Stimulated activated CD8-positive, alpha-beta memory T cell treated with anti-CD3 and anti-CD28 coated beads, Interleukin-15, amount 100 ng/mL, for 24 hours (primary cell): ENCODE measurements around the gene CUX1.
"Not testable (repeated sequence)": the region's sequence is repeated elsewhere in the genome, so short reads cannot be mapped to it uniquely, and the experiment has no call there.

ENCODE experiments used
- DNase-seq: peaks from one replicate; pipeline ENCODE4 v3.0.0-alpha.2; 2020; ENCODE audit warnings: low read depth

CUX1 gene

DNA sequence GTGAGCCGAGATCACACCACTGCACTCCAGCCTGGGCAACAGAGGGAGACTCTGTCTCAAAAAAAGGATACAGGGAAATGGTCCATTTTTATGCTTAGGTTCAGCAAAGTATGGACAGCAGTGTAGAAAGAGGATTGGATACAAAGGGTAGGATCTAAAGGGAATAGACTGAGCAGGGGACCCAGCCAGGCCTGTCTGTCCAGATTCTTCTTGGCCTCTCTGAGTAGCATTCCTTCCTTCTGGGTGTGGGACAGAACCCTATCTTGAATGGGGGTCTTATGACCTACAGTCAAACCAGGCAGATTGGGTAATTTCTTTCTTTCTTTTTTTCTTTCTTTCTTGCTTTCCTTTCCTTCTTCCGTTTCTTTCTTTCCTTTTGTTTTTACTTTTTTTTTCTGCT lies 494.9 kb downstream of the CUX1 start:
- DNase-seq: no peak

DNA sequence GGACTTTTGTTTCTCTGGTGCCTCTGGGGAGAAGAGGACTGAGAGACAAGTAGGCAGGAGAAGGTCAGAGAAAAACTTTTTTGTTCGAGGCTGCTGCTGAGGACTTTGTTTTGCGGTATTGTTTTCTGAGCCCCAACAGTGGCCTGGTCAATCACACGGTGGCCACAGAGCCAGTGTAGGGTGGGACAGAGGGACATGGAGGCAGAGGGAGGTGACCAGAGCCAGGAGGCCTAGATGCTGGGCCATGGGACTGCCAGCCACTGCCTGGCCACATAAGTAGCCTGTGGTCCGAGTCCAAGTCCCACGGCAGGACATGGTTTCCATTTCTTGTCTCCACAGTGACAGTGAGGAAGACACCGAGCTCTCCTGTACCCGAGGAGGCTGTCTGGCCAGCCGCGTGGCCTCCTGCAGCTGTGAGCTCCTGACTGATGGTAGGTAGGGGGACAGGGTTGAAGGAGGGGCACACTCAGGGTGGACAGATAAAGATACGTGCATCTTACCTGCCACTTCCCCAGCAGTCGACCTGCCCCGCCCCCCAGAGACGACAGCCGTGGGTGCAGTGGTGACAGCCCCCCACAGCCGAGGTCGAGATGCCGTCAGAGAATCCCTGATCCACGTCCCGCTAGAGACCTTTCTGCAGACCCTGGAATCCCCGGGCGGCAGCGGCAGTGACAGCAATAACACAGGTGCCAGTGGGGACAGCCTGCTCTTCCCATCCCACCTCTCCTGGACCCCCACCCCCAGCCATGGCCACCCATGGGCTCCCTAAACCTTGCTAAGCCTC lies 496.8 kb downstream of the CUX1 start:
- no peak for DNase-seq

DNA sequence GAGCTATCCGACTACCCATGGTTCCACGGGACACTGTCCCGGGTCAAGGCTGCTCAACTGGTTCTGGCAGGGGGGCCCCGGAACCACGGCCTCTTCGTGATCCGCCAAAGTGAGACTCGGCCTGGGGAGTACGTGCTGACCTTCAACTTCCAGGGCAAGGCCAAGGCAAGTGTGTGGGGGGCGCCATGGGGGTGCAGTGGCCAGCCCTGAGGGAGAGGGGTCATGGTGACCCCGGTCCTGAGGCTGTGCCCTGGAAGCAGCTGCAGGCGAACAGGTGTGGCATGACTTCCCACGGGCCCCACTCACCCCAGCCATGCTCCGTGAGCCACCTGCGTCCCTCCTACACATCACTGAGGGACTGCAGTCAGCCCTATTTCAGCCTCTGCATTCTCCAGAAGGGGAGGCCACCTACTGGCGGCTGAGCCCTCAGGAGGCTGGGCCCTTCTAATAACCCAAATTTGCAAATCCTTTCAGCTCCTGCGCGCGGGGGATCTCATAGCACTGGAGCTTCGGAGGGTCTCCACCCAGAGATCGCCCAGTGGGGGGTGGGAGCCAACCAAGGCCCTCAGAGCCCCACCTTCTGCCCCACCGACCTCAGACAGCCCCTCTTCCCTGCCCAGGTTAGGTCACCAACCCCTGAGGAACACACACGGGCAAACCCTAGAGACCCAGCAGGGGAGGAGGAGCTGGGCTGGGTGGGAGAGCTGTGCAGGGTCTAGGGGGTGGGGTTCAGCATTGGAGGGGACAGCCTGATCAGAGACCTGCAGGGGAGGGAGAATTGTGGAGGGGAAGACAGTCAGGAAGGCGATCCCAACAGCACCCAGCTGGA lies 500.0 kb downstream of the CUX1 start:
- no peak for DNase-seq

DNA sequence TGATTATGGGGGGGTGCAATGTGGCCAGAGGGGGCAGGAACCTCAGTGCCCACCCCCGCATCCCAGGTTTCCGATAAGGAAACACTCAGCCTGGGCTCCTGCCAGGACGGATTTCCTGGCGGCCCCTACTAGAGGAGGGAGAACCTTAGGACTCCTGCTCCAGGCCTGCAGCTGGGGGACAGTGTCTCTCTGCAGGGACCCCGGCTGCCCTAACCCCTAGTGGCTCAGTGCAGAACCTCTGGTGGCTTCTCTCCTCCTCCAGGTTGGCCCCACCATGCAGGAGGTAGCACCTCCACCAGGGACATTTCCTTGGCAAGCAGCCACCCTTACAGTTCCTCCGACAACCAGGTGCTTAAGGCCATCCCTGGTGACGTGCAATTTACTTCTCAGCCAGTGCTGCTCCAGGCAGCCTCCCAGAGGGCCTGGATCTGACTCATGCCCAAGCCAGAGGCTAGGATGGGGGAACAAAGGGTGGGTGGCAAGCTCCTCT lies 501.1 kb downstream of the CUX1 start:
- no peak for DNase-seq

DNA sequence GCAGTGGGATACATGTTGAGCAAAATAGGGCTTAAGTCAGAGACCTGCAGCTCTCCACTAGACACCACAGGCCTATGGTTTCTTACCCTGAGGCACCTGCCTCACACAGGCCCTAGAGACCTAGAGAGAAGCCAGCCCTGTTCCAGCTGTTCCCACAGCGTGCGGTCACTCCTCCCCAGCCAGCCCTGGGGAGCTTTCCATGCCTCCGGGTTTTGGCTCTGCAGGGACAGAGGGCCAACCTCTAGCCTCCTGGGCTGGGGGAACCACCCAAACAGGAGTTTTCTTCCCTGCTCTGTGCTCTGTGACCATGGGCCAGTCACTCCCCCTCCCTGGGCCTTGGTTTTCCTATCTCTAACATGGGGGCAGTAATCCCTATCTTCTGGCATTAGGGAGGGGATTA lies 502.2 kb downstream of the CUX1 start:
- DNase-seq: no peak

DNA sequence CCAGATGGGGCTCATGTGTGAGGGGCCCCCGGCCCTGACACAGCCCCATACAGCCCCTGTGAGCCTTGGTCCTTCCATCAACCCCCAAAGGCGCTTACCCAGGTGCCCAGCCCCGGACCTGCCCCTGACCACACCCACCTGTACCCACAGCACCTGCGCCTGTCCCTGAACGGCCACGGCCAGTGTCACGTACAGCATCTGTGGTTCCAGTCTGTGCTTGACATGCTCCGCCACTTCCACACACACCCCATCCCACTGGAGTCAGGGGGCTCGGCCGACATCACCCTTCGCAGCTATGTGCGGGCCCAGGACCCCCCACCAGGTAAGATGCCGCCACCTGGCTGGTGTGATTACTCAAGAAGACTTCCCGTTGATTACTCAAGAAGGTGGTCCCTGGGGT lies 502.8 kb downstream of the CUX1 start:
- DNase-seq: no peak

DNA sequence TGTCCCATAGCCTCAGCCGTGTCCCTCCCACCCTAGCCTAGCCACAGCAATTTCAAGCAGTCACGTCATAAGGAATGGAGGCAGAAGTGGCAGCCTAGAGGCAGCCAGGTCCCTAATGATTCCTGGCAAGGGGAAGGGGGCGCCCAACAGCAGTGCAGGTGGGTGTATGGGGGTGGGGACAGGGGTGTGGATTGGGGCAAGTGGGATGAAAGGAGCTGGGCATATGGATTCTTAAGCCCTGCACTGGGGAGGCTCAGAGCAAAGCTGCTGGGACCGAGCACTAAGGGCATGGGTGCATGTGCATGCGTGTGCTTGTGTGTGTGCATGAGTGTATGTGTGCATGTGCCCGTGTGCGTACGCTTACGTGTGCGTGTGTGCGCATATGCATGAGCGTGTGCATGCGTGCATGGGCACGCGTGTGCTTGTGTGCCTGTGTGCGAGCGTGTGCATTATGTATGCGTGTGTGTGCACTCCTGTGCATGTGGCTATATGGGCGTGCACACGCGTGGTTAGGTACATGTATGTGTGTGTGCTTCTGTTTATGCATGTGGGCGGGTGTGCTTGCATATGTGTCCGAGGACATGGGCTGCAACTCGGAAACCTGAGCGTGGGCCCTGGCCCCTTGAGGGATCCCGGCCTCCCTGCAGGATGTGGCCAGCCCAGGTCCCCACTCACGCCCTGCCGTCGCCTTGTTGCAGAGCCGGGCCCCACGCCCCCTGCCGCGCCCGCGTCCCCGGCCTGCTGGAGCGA lies 503.4 kb downstream of the CUX1 start:
- DNase-seq: no peak

DNA sequence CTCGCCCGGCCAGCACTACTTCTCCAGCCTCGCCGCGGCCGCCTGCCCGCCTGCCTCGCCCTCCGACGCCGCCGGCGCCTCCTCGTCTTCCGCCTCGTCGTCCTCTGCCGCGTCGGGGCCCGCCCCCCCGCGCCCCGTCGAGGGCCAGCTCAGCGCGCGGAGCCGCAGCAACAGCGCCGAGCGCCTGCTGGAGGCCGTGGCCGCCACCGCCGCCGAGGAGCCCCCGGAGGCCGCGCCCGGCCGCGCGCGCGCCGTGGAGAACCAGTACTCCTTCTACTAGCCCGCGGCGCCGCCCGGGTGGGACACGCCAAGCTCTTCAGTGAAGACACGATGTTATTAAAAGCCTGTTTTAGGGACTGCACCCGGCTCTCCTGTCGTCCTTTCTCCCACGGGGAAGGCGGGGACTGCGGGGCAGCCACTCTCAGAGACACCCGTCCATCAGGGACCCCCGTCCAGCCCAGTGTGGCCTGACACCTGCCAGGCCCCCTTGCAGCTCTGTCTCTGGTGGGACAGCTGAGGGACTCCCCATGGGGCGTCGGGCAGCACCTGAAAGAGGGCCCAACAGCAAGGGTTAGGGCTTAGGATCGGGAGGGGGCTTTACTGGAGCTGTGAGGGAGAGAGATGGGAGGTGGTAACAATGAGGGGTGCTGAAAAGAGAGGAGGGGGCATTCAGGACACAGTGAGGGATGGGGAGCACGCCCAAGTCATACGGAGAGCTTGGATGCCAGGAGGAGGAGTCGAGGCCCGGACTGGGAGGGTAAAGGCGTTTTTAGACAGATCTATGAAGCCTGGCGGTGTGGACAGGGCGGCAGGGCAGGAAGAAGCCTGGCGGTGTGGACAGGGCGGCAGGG lies 504.1 kb downstream of the CUX1 start:
- DNase-seq: no peak

DNA sequence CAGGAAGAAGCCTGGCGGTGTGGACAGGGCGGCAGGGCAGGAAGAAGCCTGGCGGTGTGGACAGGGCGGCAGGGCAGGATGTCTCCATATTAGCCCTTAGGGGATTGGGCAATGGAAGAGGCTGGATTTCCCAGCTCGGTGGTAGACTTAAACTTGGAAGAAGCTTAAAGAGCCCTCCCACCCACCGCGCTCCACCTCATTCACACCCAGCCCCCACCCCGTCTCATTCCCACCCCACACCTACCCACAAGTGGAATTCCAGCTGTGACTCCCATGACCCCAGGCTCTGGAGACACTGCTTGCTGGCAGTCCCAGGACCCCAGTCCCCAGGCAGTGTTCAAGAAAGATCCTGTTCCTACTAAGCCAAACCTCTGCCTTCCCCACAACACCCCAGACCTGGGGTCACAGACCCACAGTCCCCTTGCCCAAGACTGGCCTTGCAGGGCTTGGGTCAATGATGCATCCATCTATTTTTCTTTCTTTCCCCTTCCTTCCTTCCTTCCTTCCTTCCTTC lies 504.8 kb downstream of the CUX1 start:
- no peak for DNase-seq

DNA sequence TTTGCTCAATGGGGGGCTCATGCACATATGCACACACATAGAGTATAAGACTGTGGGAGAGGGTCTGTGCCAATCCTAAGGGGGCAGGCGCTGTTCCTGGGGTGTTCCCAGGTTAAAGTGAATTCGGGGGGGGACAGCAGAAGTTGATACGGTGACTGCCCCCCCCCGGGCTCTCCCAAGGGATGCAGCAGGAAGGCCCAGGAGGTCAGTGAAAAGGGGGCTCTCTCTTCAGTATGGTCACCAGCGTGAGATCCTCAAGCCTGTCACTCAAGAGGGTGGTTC lies 506.4 kb downstream of the CUX1 start:
- DNase-seq: no peak

DNA sequence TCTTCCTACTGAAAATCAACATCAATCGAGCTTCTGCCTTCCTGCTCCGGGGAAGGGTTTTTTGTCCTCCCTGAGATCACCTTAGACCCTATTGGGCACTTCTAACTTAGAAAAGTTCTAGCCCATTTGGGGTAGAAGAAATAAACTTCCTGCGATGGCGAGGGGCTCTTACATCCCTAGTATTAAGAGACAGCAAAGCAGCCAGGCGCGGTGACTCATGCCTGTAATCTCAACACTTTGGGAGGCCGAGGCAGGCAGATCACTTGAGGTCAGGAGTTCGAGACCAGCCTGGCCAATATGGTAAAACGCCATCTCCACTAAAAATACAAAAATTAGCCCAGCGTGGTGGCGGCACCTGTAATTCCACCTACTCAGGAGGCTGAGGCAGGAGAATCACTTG lies 507.7 kb downstream of the CUX1 start:
- DNase-seq: not testable (repeated sequence)

DNA sequence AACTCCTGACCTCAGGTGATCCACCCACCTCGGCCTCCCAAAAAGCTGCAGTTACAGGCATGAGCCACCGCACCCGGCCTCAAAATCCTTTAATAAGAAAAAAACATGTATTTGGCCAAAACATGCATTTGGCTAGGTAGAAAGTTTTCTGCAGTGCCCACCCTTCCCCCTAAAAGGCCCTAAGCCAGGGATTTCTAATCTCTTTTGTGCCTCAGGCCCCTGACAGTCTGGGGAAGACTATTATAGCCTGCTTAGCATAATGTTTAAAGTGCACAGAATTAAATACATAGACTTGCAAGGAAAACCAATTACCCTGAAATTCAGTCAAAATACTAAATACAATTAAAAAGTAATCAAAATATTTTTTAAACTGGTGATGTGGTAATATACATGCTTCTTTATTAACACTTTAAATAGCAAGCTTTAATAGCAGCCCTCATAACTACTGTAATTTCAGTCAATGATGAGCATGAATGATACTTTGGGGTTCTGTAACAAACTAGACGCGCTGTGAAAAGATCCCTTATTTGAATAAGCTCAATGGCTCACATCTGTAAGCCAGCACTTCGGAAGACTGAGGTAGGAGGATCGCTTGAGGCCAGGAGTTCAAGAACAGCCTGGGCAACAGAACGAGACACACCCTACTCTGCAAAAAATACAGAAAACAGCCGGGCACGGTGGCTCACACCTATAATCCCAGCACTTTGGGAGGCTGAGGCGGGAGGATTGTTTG lies 508.9 kb downstream of the CUX1 start:
- DNase-seq: no peak

DNA sequence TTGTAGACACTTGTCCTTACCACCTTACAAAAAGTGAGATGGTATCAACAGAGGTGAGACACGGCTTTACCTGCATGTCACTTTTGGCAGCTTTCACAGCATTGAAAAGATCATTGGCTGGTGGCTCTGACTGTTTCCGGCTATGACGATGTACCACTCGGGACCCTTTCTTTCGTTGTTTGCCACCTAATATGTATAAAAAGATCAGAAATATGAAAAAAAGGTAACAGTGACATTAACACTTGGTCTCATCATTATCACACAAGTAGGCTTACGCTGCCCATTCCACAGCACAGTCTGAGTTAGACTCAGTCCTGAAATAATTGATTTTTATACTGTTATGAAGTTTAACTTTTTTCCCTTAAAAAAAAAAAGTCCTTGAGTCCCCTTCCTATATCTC lies 509.8 kb downstream of the CUX1 start:
- DNase-seq: not testable (repeated sequence)

DNA sequence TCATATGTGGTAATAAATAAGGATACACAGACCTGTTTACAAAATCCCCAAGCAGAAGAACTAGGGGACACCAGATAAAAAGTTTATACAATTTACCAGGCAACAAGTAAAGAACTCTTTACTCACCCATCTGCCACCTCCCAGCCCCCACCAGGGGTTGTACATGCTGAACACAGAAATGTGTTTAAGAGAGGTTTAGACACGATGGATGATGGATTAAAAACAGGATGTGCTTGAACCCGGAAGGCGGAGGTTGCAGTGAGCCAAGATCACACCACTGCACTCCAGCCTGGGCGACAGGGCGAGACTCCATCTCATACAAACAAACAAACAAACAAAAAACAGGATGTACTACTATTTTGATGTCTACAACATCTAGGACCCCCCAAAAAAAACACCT lies 511.4 kb downstream of the CUX1 start:
- not testable (repeated sequence) for DNase-seq

DNA sequence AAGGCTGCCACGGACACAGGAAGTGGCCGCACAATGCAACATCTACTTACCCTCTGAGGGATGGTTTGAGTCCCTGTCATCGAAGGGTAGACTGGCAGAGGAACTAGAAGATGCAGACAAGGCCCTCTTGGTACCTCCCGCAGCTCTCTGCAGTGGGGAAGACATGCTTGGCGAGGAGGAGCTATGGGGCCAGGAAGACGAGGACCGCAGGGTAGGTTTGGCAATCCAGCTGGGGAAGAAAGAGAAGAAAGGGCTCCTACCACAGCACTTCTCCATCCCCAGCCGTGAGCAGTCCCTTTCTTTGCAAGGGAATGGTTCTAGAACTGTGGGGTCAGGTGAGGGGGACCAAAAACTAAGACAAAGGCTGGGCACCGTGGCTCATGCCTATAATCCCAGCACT lies 511.9 kb downstream of the CUX1 start:
- DNase-seq: not testable (repeated sequence)

DNA sequence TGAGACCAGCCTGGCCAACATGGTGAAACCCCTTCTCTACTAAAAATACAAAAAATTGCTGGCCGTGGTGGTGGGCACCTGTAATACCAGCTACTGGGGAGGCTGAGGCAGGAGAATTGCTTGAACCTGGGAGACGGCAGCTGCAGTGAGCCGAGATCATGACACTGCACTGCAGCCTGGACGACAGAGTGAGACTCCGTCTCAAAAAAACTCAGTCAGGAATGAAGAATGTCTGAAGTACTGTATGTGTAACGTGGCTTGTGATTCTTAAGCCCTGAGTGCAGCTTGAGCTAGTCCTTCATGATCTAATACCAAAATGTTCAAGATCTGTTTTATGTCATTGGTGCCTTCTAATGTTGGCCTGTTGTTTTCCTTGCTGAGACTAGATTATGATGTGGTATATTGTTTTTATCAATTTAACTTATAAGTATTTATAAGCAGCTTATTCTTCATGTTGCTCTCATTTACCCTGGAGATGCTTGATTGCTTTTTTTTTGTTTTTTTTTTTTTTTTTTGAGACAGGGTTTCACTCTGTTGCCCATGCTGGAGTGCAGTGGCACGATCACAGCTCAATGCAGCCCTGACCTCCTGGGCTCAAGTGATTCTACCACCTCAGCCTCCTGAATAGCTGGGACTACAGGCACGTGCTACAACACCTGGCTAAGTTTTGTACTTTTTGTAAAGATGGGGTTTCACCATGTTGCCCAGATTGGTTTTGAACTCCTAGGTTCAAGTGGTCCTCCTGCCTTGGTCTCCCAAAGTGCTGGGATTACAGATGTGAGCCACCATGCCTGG lies 513.4 kb downstream of the CUX1 start:
- not testable (repeated sequence) for DNase-seq
